Smooth muscle cell (in vitro differentiated cells): ENCODE measurements around the gene KRTAP10-3. TPM values are rescaled to one million over a fixed set of nuclear protein-coding genes. Genes with fewer than 3 reads are reported as not detected.

Source experiments
- DNase-seq: peaks from one replicate; lab custom pipeline; 2025; ENCODE audit not compliant: unreplicated experiment; lab: John Stamatoyannopoulos, UW
- H2AFZ ChIP-seq: fragments of 200-600 bp; sonication (generic); 2 replicates; pipeline ENCODE4 v1.6.0; 2016; ENCODE audit warnings: antibody characterized with exemption, low read depth, mild to moderate bottlenecking
- H3F3A ChIP-seq: fragments of 200-600 bp; sonication (generic); 2 replicates; pipeline ENCODE4 v1.6.0; 2017; ENCODE audit warnings: antibody characterized with exemption, low read depth
- H3K27ac ChIP-seq: fragments of 200-600 bp; sonication (generic); 2 replicates; pipeline ENCODE4 v1.5.1; 2016; ENCODE audit warnings: low read depth, mild to moderate bottlenecking
- H3K27me3 ChIP-seq: fragments of 200-600 bp; sonication (generic); 2 replicates; pipeline ENCODE4 v1.6.1; 2016; ENCODE audit warnings: low read depth, mild to moderate bottlenecking
- H3K36me3 ChIP-seq: fragments of 200-600 bp; sonication (generic); 2 replicates; pipeline ENCODE4 v1.5.1; 2016; ENCODE audit warnings: low read depth
- H3K4me1 ChIP-seq: fragments of 200-600 bp; sonication (generic); 2 replicates; pipeline ENCODE4 v1.5.1; 2016; ENCODE audit warnings: low read depth
- H3K4me2 ChIP-seq: fragments of 200-600 bp; sonication (generic); 2 replicates; pipeline ENCODE4 v1.6.0; 2016; ENCODE audit warnings: mild to moderate bottlenecking
- H3K4me3 ChIP-seq: fragments of 200-600 bp; sonication (generic); 2 replicates; pipeline ENCODE4 v1.5.1; 2016; ENCODE audit warnings: mild to moderate bottlenecking
- H3K79me2 ChIP-seq: fragments of 200-600 bp; sonication (generic); 2 replicates; pipeline ENCODE4 v1.6.0; 2016; ENCODE audit warnings: low read depth, mild to moderate bottlenecking
- H3K9ac ChIP-seq: fragments of 200-600 bp; sonication (generic); 2 replicates; pipeline ENCODE4 v1.6.0; 2016; ENCODE audit warnings: low read depth
- H3K9me3 ChIP-seq: fragments of 200-600 bp; sonication (generic); replicated peaks from 2 replicates; pipeline ENCODE4 v1.5.1; 2016; ENCODE audit warnings: low read depth
- H4K20me1 ChIP-seq: fragments of 200-600 bp; sonication (generic); 2 replicates; pipeline ENCODE4 v1.6.0; 2016; ENCODE audit warnings: low read depth
- WGBS: methylation state at CpG from one replicate; pipeline ENCODE4 v1.1.7; 2016; ENCODE audit warnings: low lambda C conversion rate; 5-methylcytosine and 5-hydroxymethylcytosine counted together
- polyA plus RNA-seq: library from polyadenylated mRNA; unstranded; fragments of >200 nt; fragmentation: Nextera tagmentation; extraction: Ambion mirVana; gene quantifications from 2 replicates; pipeline ENCODE4 v1.2.1, GENCODE V29; 2016
- total RNA-seq: library from RNA; depleted of rRNA; stranded (reverse); fragments of >200 nt; gene quantifications from 2 replicates; pipeline ENCODE4 v1.2.3, GENCODE V29; 2014
- TF ChIP-seq, protein P1 (sequence below): fragments of 200-600 bp; sonication (generic); IDR thresholded peaks from 2 replicates; pipeline ENCODE4 v1.5.1; 2017; ENCODE audit warnings: borderline replicate concordance, mild to moderate bottlenecking, antibody characterized with exemption; ENCODE audit not compliant: insufficient read depth, poor library complexity, severe bottlenecking

The KRTAP10-3 gene
- total RNA-seq: not detected in 2 replicates
- polyA plus RNA-seq: not detected in 2 replicates

DNA sequence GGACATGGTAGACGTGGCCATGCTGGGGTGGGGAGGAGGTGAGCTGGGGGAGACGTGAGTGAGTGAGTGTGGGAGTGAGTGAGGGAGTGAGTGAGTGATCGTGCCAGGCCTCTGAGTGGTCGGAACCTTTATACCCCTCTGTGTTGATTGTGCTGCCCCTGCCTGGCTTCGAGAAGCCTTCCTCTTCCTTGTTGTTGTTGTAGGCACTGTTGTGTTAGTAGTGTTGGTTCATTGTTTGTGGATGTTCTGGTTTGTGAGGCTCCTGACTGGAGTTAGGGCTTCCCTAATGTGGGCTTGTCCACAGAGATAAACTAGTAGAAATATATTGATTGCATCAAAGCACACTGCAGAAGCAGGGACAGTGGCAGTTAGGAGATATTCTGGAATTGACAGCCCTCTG lies at the start of gene KRTAP10-3:
KRTAP10-3 (minus strand) TSS at position 101 of the 400 bp plus-strand sequence; CDS start at position 21, 80 bp downstream.
- Histone ChIP-seq H4K20me1 (no peaks in the 10 kb centered on the region), H3K79me2 (no peaks in the 10 kb centered on the region), H3K4me2 (no peak within 1 kb of the TSS), H3K27me3 (no peaks in the 10 kb centered on the region), H3K36me3 (no peaks in the 10 kb centered on the region), H3K4me1 (no peaks in the 10 kb centered on the region), H2AFZ (no peak within 1 kb of the TSS), H3K9me3 (no peaks in the 10 kb centered on the region), H3F3A (no peaks in the 10 kb centered on the region), H3K9ac (no peak within 1 kb of the TSS), H3K4me3 (no peak within 1 kb of the TSS), H3K27ac (no peak within 1 kb of the TSS)
- DNase-seq: no peak
- 77% methylated on average over 5 of the region's 5 CpGs for WGBS
- TF ChIP-seq, protein P1, sequence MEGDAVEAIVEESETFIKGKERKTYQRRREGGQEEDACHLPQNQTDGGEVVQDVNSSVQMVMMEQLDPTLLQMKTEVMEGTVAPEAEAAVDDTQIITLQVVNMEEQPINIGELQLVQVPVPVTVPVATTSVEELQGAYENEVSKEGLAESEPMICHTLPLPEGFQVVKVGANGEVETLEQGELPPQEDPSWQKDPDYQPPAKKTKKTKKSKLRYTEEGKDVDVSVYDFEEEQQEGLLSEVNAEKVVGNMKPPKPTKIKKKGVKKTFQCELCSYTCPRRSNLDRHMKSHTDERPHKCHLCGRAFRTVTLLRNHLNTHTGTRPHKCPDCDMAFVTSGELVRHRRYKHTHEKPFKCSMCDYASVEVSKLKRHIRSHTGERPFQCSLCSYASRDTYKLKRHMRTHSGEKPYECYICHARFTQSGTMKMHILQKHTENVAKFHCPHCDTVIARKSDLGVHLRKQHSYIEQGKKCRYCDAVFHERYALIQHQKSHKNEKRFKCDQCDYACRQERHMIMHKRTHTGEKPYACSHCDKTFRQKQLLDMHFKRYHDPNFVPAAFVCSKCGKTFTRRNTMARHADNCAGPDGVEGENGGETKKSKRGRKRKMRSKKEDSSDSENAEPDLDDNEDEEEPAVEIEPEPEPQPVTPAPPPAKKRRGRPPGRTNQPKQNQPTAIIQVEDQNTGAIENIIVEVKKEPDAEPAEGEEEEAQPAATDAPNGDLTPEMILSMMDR: no peak

- Histone ChIP-seq H2AFZ (no peak overlapping the region), H3K9ac (no peak overlapping the region), H3F3A (no peaks in the 10 kb centered on the region), H4K20me1 (no peaks in the 10 kb centered on the region), H3K79me2 (no peaks in the 10 kb centered on the region), H3K4me2 (no peak overlapping the region), H3K4me1 (no peaks in the 10 kb centered on the region), H3K36me3 (no peaks in the 10 kb centered on the region), H3K4me3 (no peak overlapping the region), H3K27ac (no peak overlapping the region), H3K27me3 (no peaks in the 10 kb centered on the region), H3K9me3 (peaks cover 6% of the 10 kb centered on the region)
- 79% methylated on average over 4 of the region's 4 CpGs for WGBS
- TF ChIP-seq, protein P1: no peak
- no peak for DNase-seq
Observed at GRCh38 chr21:44606495-44606894, 47.9 kb upstream of the KRTAP10-3 start.

DNA sequence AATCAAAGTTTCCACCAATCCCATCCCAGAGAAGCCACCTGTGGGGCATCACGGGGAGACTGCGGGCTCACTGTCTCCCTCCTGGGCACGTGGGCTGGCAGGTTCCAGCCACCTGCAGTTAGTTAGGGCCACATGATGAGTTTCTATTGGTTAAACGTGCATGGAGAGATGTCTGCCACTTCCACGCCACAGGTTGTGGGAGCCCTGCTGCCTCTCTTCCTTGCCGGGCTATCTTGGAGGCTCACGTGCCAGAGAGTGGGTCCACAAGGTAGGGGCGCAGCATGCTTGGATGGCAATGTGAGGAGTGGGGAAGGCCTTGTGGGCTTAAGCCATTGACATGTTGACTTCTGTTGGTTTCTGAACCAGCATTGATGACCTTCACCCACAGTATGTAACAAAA lies 45.3 kb upstream of the KRTAP10-3 start:
- Histone ChIP-seq H3K36me3 (no peaks in the 10 kb centered on the region), H3K27me3 (no peaks in the 10 kb centered on the region), H3K27ac (no peak overlapping the region), H4K20me1 (no peaks in the 10 kb centered on the region), H3K79me2 (no peaks in the 10 kb centered on the region), H3K9me3 (no peaks in the 10 kb centered on the region), H3K4me1 (peaks cover 4% of the 10 kb centered on the region), H3K9ac (no peak overlapping the region), H3K4me3 (no peak overlapping the region), H3F3A (no peaks in the 10 kb centered on the region), H2AFZ (no peak overlapping the region), H3K4me2 (no peak overlapping the region)
- WGBS: 91% methylated on average over 8 of the region's 8 CpGs
- TF ChIP-seq, protein P1: no peak
- DNase-seq: no peak

DNA sequence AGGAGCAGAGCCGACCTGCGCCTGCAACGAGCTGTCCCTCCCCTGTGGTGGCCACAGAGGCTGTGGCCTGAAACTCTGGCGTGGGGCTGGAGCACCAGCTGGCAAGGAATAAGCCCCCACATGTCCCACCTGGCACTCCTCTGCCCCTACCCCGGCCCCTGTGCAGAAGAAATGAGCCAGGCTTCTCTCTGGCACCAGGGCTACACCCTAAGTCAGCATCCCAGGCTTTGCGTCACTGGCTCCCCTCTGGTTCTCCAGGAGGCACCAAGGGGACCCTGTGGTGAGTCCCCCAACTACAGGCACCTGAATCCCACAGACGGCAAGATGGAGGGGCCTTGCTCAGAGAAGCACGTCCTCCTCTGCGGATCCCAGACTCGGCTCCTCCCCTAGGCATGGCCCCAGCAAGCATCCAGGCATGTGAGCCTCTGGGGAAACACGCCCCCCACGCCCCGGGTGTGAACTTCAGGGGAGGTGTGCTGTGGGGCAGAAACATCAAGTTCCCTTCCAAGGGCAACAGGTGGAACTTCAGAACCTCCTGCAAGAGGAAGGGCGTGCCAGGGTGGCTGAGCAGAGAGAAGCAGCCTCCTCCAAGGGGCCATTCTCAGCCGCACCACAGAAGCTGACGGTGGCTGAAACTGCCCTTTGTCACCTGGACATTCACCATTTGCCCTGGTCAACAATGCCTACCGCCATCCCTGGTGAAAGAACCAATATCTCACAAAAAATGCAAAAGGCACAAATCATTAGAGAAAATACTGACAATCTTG lies 44.7 kb upstream of the KRTAP10-3 start:
- no peak overlapping the region for H2AFZ ChIP-seq
- DNase-seq: no peak
- peaks cover 4% of the 10 kb centered on the region for H3K4me1 ChIP-seq

More for the DNA sequence above, 44.7 kb upstream of the KRTAP10-3 start:
- no peaks in the 10 kb centered on the region for H3K9me3 ChIP-seq
- no peaks in the 10 kb centered on the region for H4K20me1 ChIP-seq
- H3F3A ChIP-seq: no peaks in the 10 kb centered on the region
- TF ChIP-seq, protein P1: no peak
- no peaks in the 10 kb centered on the region for H3K36me3 ChIP-seq
- H3K4me3 ChIP-seq: no peak overlapping the region
- H3K9ac ChIP-seq: no peak overlapping the region
- H3K79me2 ChIP-seq: no peaks in the 10 kb centered on the region
- 70% methylated on average over 17 of the region's 17 CpGs for WGBS
- H3K27me3 ChIP-seq: no peaks in the 10 kb centered on the region
- no peak overlapping the region for H3K27ac ChIP-seq
- H3K4me2 ChIP-seq: no peak overlapping the region
